Osteoblast (primary cell): ENCODE measurements around the gene PPT1. TPM values are rescaled to one million over a fixed set of nuclear protein-coding genes. Genes with fewer than 3 reads are reported as not detected.
A peak's percentile ranks its signal among the peaks of the same experiment; 100 is the strongest.

ENCODE experiments used
- DNase-seq: peaks from one replicate; pipeline ENCODE4 v3.0.0; 2011; ENCODE audit warnings: low spot score, mixed read lengths; ENCODE audit not compliant: insufficient read length; ENCODE audit errors: missing footprints
- H2AFZ ChIP-seq: 2 replicates; pipeline ENCODE4 v1.6.0; 2011; ENCODE audit warnings: mild to moderate bottlenecking, low read length
- H3K27ac ChIP-seq: 2 replicates; pipeline ENCODE4 v1.5.1; 2011; ENCODE audit warnings: mild to moderate bottlenecking, low read depth, low read length, moderate library complexity
- H3K27me3 ChIP-seq: 2 replicates; pipeline ENCODE4 v1.6.0; 2012; ENCODE audit warnings: mild to moderate bottlenecking, control low read depth, inconsistent platforms, low read length, moderate library complexity; ENCODE audit not compliant: insufficient read depth
- H3K36me3 ChIP-seq: 2 replicates; pipeline ENCODE4 v1.5.1; 2011; ENCODE audit warnings: mild to moderate bottlenecking, low read length, control low read depth, moderate library complexity; ENCODE audit not compliant: insufficient read depth
- H3K4me1 ChIP-seq: 2 replicates; pipeline ENCODE4 v1.5.1; 2011; ENCODE audit warnings: mild to moderate bottlenecking, low read length, control low read depth, moderate library complexity; ENCODE audit not compliant: insufficient read depth
- H3K4me2 ChIP-seq: 2 replicates; pipeline ENCODE4 v1.6.0; 2011; ENCODE audit warnings: mild to moderate bottlenecking, low read length; ENCODE audit not compliant: insufficient read depth
- H3K4me3 ChIP-seq: fragments of 200-600 bp; sonication (generic); 3 replicates; pipeline ENCODE4 v1.5.1; 2012; ENCODE audit warnings: mild to moderate bottlenecking, low read length, inconsistent platforms; ENCODE audit not compliant: insufficient read depth
- H3K79me2 ChIP-seq: 2 replicates; pipeline ENCODE4 v1.6.0; 2012; ENCODE audit warnings: mild to moderate bottlenecking, low read length, control low read depth, inconsistent platforms; ENCODE audit not compliant: insufficient read depth
- H3K9me3 ChIP-seq: 2 replicates; pipeline ENCODE4 v1.5.1; 2011; ENCODE audit warnings: low read depth, low read length, control low read depth
- H4K20me1 ChIP-seq: 2 replicates; pipeline ENCODE4 v1.6.0; 2012; ENCODE audit warnings: mild to moderate bottlenecking, low read length, control low read depth; ENCODE audit not compliant: insufficient read depth
- CTCF ChIP-seq: IDR thresholded peaks from 2 replicates; pipeline ENCODE4 v1.5.1; 2011; ENCODE audit warnings: mild to moderate bottlenecking, low read depth, low read length, moderate library complexity; ENCODE audit errors: extremely low read depth
- total RNA-seq: library from RNA; depleted of rRNA; stranded (reverse); fragments of >200 nt; gene quantifications from 2 replicates; pipeline ENCODE4 v1.2.3, GENCODE V29; 2012

The PPT1 gene
- total RNA-seq, 1 donor, result 40.9 TPM

- no peaks in the 10 kb centered on the region for H3K9me3 ChIP-seq
- peak; percentile 78 for DNase-seq
- H3K79me2 ChIP-seq, result peaks cover 11% of the 10 kb centered on the region
- peak overlapping the region; percentile 53 for H3K4me2 ChIP-seq
- peak overlapping the region; percentile 24 for H3K27ac ChIP-seq
- H3K36me3 ChIP-seq, result no peaks in the 10 kb centered on the region
- H3K4me3 ChIP-seq, result no peak overlapping the region
- no peaks in the 10 kb centered on the region for H3K27me3 ChIP-seq
- peaks cover 24% of the 10 kb centered on the region for H3K4me1 ChIP-seq
- H4K20me1 ChIP-seq, result peaks cover 7% of the 10 kb centered on the region
- TF ChIP-seq CTCF, result no peak
- no peak overlapping the region for H2AFZ ChIP-seq
Measured at GRCh38 chr1:40036574-40036973, 60.5 kb downstream of the PPT1 start.

GRCh38 chr1:40034869-40035268 is 62.2 kb downstream of the PPT1 start:
- Histone ChIP-seq H3K9me3 (no peaks in the 10 kb centered on the region), H3K4me3 (no peak overlapping the region), H3K36me3 (no peaks in the 10 kb centered on the region), H3K27me3 (no peaks in the 10 kb centered on the region), H3K4me1 (peaks cover 29% of the 10 kb centered on the region), H3K27ac (no peak overlapping the region), H2AFZ (no peak overlapping the region), H3K79me2 (no peaks in the 10 kb centered on the region), H3K4me2 (no peak overlapping the region), H4K20me1 (no peaks in the 10 kb centered on the region)
- TF ChIP-seq CTCF, result no peak
- no peak for DNase-seq

GRCh38 chr1:40032240-40032891 is 64.7 kb downstream of the PPT1 start:
- no peak overlapping the region for H3K4me3 ChIP-seq
- H3K79me2 ChIP-seq, result no peaks in the 10 kb centered on the region
- H3K36me3 ChIP-seq, result no peaks in the 10 kb centered on the region
- no peaks in the 10 kb centered on the region for H3K27me3 ChIP-seq
- H3K27ac ChIP-seq, result no peak overlapping the region
- peak overlapping the region; percentile 67 for H2AFZ ChIP-seq
- no peaks in the 10 kb centered on the region for H3K9me3 ChIP-seq
- peaks cover 26% of the 10 kb centered on the region for H3K4me1 ChIP-seq
- H4K20me1 ChIP-seq, result no peaks in the 10 kb centered on the region
- peak; percentile 62 for TF ChIP-seq CTCF
- DNase-seq, result no peak
- peak overlapping the region; percentile 16 for H3K4me2 ChIP-seq

GRCh38 chr1:40030528-40031135 is 66.4 kb downstream of the PPT1 start:
- H3K4me1 ChIP-seq, result peaks cover 14% of the 10 kb centered on the region
- no peaks in the 10 kb centered on the region for H3K27me3 ChIP-seq
- H2AFZ ChIP-seq, result no peak overlapping the region
- TF ChIP-seq CTCF, result no peak
- H3K36me3 ChIP-seq, result no peaks in the 10 kb centered on the region
- no peaks in the 10 kb centered on the region for H3K79me2 ChIP-seq
- H3K4me3 ChIP-seq, result no peak overlapping the region
- H4K20me1 ChIP-seq, result no peaks in the 10 kb centered on the region
- no peak overlapping the region for H3K27ac ChIP-seq
- H3K4me2 ChIP-seq, result no peak overlapping the region
- DNase-seq, result no peak
- H3K9me3 ChIP-seq, result no peaks in the 10 kb centered on the region
